H9 (cell line): ENCODE data around the gene MUSTN1. TPM values are rescaled to one million over a fixed set of nuclear protein-coding genes. Genes with fewer than 3 reads are reported as not detected.

Experiments
- DNase-seq: peaks from one replicate; pipeline ENCODE4 v3.0.0-alpha.2; 2017
- H2AFZ ChIP-seq: one replicate; pipeline ENCODE4 v1.6.1; 2013; ENCODE audit warnings: mild to moderate bottlenecking, low read length, control low read depth, moderate library complexity
- H2AK5ac ChIP-seq: 2 replicates; pipeline ENCODE4 v1.6.1; 2013; ENCODE audit warnings: low read length, control low read depth, mixed read lengths; ENCODE audit not compliant: insufficient read length
- H2BK120ac ChIP-seq: one replicate; pipeline ENCODE4 v1.6.1; 2013; ENCODE audit warnings: low read depth, mild to moderate bottlenecking, low read length, control low read depth, inconsistent platforms; ENCODE audit not compliant: poor library complexity, severe bottlenecking
- H2BK12ac ChIP-seq: 2 replicates; pipeline ENCODE4 v1.6.1; 2013; ENCODE audit warnings: low read length, control low read depth, mixed read lengths, low read depth; ENCODE audit not compliant: insufficient read length
- H2BK15ac ChIP-seq: 2 replicates; pipeline ENCODE4 v1.6.1; 2013; ENCODE audit warnings: low read depth, low read length, control low read depth
- H2BK20ac ChIP-seq: one replicate; pipeline ENCODE4 v1.6.1; 2013; ENCODE audit warnings: low read depth, mild to moderate bottlenecking, low read length, control low read depth, inconsistent platforms; ENCODE audit not compliant: poor library complexity, severe bottlenecking
- H2BK5ac ChIP-seq: 2 replicates; pipeline ENCODE4 v1.6.1; 2013; ENCODE audit warnings: low read length, control low read depth, mixed read lengths; ENCODE audit not compliant: insufficient read length
- H3K14ac ChIP-seq: 2 replicates; pipeline ENCODE4 v1.6.1; 2013; ENCODE audit warnings: low read length, control low read depth; ENCODE audit not compliant: insufficient read depth
- H3K18ac ChIP-seq: 2 replicates; pipeline ENCODE4 v1.6.1; 2013; ENCODE audit warnings: low read depth, mild to moderate bottlenecking, mixed read lengths, low read length, control low read depth; ENCODE audit not compliant: insufficient read length
- H3K23ac ChIP-seq: 2 replicates; pipeline ENCODE4 v1.6.1; 2013; ENCODE audit warnings: low read length, control low read depth, mixed read lengths, low read depth; ENCODE audit not compliant: insufficient read length
- H3K23me2 ChIP-seq: 2 replicates; pipeline ENCODE4 v1.6.1; 2013; ENCODE audit warnings: low read depth, mild to moderate bottlenecking, mixed read lengths, low read length, control low read depth; ENCODE audit not compliant: insufficient read length, poor library complexity, severe bottlenecking
- H3K27ac ChIP-seq: 2 replicates; pipeline ENCODE4 v1.5.1; 2013; ENCODE audit warnings: low read length, control low read depth, mixed read lengths, low read depth; ENCODE audit not compliant: insufficient read length
- H3K27me3 ChIP-seq: 2 replicates; pipeline ENCODE4 v1.6.1; 2013; ENCODE audit warnings: low read length, control low read depth, inconsistent platforms; ENCODE audit not compliant: insufficient read depth
- H3K4ac ChIP-seq: 2 replicates; pipeline ENCODE4 v1.6.1; 2013; ENCODE audit warnings: low read depth, mild to moderate bottlenecking, control low read depth, inconsistent platforms, low read length, moderate library complexity
- H3K4me1 ChIP-seq: 2 replicates; pipeline ENCODE4 v1.6.1; 2013; ENCODE audit warnings: low read length, control low read depth, inconsistent platforms; ENCODE audit not compliant: insufficient read depth
- H3K4me2 ChIP-seq: 2 replicates; pipeline ENCODE4 v1.6.1; 2013; ENCODE audit warnings: low read length, control low read depth, mixed read lengths; ENCODE audit not compliant: insufficient read length, insufficient read depth
- H3K56ac ChIP-seq: 2 replicates; pipeline ENCODE4 v1.6.1; 2013; ENCODE audit warnings: low read depth, mild to moderate bottlenecking, mixed read lengths, low read length, control low read depth; ENCODE audit not compliant: insufficient read length
- H3K79me1 ChIP-seq: 2 replicates; pipeline ENCODE4 v1.6.1; 2013; ENCODE audit warnings: low read depth, mild to moderate bottlenecking, moderate library complexity, low read length, control low read depth, inconsistent platforms; ENCODE audit not compliant: insufficient read depth, poor library complexity, severe bottlenecking
- H3K79me2 ChIP-seq: 2 replicates; pipeline ENCODE4 v1.6.1; 2013; ENCODE audit warnings: low read length, control low read depth, inconsistent platforms; ENCODE audit not compliant: insufficient read depth
- H3K9ac ChIP-seq: 2 replicates; pipeline ENCODE4 v1.6.1; 2013; ENCODE audit warnings: low read length, control low read depth, mixed read lengths; ENCODE audit not compliant: insufficient read length; ENCODE audit errors: extremely low read depth
- H3K9me3 ChIP-seq: one replicate; pipeline ENCODE4 v1.6.1; 2013; ENCODE audit warnings: low read depth, low read length, inconsistent platforms; ENCODE audit not compliant: control insufficient read depth
- H3T11ph ChIP-seq: one replicate; pipeline ENCODE4 v1.6.1; 2013; ENCODE audit warnings: mild to moderate bottlenecking, low read length, control low read depth, inconsistent platforms
- H4K20me1 ChIP-seq: one replicate; pipeline ENCODE4 v1.6.1; 2013; ENCODE audit not compliant: control insufficient read depth, insufficient read length, insufficient read depth
- H4K5ac ChIP-seq: 2 replicates; pipeline ENCODE4 v1.6.1; 2013; ENCODE audit warnings: low read depth, mild to moderate bottlenecking, mixed read lengths, low read length, control low read depth; ENCODE audit not compliant: insufficient read length
- H4K8ac ChIP-seq: replicated peaks from 2 replicates; pipeline ENCODE4 v1.6.1; 2013; ENCODE audit warnings: low read length, control low read depth, mixed read lengths, low read depth; ENCODE audit not compliant: insufficient read length
- H4K91ac ChIP-seq: 2 replicates; pipeline ENCODE4 v1.6.1; 2013; ENCODE audit warnings: low read depth, mild to moderate bottlenecking, moderate library complexity, mixed read lengths, low read length, control low read depth; ENCODE audit not compliant: insufficient read length
- H3K27ac Mint-ChIP-seq, 3 experiments: 2 replicates in 2 of 3; 3 replicates in 1 of 3; pipeline ENCODE4 v1.8.0; 2020 to 2021; ENCODE audit warnings: mixed read lengths in 3 of 3, mild to moderate bottlenecking in 1 of 3, moderate library complexity in 1 of 3
- H3K27me3 Mint-ChIP-seq: 2 replicates; pipeline ENCODE4 v1.8.0; 2021; ENCODE audit warnings: low read depth, mild to moderate bottlenecking, moderate library complexity, mixed read lengths
- H3K36me3 Mint-ChIP-seq, 3 experiments: 2 replicates in 2 of 3; 3 replicates in 1 of 3; pipeline ENCODE4 v1.8.0; 2020 to 2021; ENCODE audit warnings: low read depth in 3 of 3, mixed read lengths in 3 of 3; ENCODE audit not compliant: insufficient read depth in 1 of 3
- H3K4me1 Mint-ChIP-seq, 2 experiments: 2 replicates each; pipeline ENCODE4 v1.8.0; 2020; ENCODE audit warnings: mixed read lengths in 2 of 2
- H3K4me3 Mint-ChIP-seq, 2 experiments: 2 replicates in 1 of 2; 3 replicates in 1 of 2; pipeline ENCODE4 v1.8.0; 2020 to 2021; ENCODE audit warnings: mild to moderate bottlenecking in 2 of 2, mixed read lengths in 2 of 2, moderate library complexity in 1 of 2
- H3K9me3 Mint-ChIP-seq, 2 experiments: 2 replicates in 1 of 2; 3 replicates in 1 of 2; pipeline ENCODE4 v1.8.0; 2020; ENCODE audit warnings: mild to moderate bottlenecking in 2 of 2, mixed read lengths in 2 of 2, moderate library complexity in 1 of 2
- WGBS: extraction: QIAGEN DNeasy Blood & Tissue Kit; methylation state at CpG from one replicate; pipeline ENCODE4 v1.1.7; 2013; ENCODE audit warnings: missing lambda C conversion rate, low lambda C conversion rate, mixed read lengths; ENCODE audit not compliant: insufficient read length; ENCODE audit errors: extremely low coverage; 5-methylcytosine and 5-hydroxymethylcytosine counted together
- total RNA-seq: library from RNA; stranded (reverse); gene quantifications from 2 replicates; pipeline ENCODE4 v1.2.1, GENCODE V29; 2021
- TF ChIP-seq, protein P1 (sequence below): fragments of 200-600 bp; sonication (generic); conservative IDR thresholded peaks from 3 replicates; pipeline ENCODE4 v1.8.0; 2021; ENCODE audit warnings: antibody characterized with exemption, mild to moderate bottlenecking

Gene MUSTN1
- total RNA-seq, 1 experiment from 2014 or later = 0.72 TPM

- H2BK12ac ChIP-seq = no peak overlapping the region
- no peak for DNase-seq
- no peaks in the 10 kb centered on the region for H3K27me3 ChIP-seq
- H4K91ac ChIP-seq = no peak overlapping the region
- no peak overlapping the region for H3K4ac ChIP-seq
- no peaks in the 10 kb centered on the region for H3K9me3 ChIP-seq
- H3K27me3 Mint-ChIP-seq = peaks cover 2% of the 10 kb centered on the region
- H3K4me1 ChIP-seq = no peaks in the 10 kb centered on the region
- no peak overlapping the region for H3K18ac ChIP-seq
- H3K4me1 Mint-ChIP-seq = no peaks in the 10 kb centered on the region
- H3K9me3 Mint-ChIP-seq = no peaks in the 10 kb centered on the region; a peak in 1 of 5 replicates
- H3T11ph ChIP-seq = no peak overlapping the region
- no peak overlapping the region for H2BK5ac ChIP-seq
- no peaks in the 10 kb centered on the region for H3K23me2 ChIP-seq
- TF ChIP-seq, protein P1, sequence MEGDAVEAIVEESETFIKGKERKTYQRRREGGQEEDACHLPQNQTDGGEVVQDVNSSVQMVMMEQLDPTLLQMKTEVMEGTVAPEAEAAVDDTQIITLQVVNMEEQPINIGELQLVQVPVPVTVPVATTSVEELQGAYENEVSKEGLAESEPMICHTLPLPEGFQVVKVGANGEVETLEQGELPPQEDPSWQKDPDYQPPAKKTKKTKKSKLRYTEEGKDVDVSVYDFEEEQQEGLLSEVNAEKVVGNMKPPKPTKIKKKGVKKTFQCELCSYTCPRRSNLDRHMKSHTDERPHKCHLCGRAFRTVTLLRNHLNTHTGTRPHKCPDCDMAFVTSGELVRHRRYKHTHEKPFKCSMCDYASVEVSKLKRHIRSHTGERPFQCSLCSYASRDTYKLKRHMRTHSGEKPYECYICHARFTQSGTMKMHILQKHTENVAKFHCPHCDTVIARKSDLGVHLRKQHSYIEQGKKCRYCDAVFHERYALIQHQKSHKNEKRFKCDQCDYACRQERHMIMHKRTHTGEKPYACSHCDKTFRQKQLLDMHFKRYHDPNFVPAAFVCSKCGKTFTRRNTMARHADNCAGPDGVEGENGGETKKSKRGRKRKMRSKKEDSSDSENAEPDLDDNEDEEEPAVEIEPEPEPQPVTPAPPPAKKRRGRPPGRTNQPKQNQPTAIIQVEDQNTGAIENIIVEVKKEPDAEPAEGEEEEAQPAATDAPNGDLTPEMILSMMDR = no peak
- H2AK5ac ChIP-seq = no peak overlapping the region
- H4K8ac ChIP-seq = no peak overlapping the region
- H2BK20ac ChIP-seq = no peak overlapping the region
- WGBS = no CpG with 5 or more reads among the region's 7 CpGs
- no peaks in the 10 kb centered on the region for H4K20me1 ChIP-seq
- no peak overlapping the region for H3K23ac ChIP-seq
- no peak overlapping the region for H2AFZ ChIP-seq
- no peak overlapping the region for H3K27ac ChIP-seq
- H3K9ac ChIP-seq = no peak overlapping the region
- no peak overlapping the region for H2BK15ac ChIP-seq
- no peak overlapping the region for H3K56ac ChIP-seq
- H3K79me2 ChIP-seq = no peaks in the 10 kb centered on the region
- no peaks in the 10 kb centered on the region for H3K79me1 ChIP-seq
- H3K14ac ChIP-seq = no peak overlapping the region; the same call in 1 of the 2 replicates
- no peak overlapping the region for H3K4me3 Mint-ChIP-seq
- H4K5ac ChIP-seq = no peak overlapping the region
- no peaks in the 10 kb centered on the region; a peak in 1 of 7 replicates for H3K36me3 Mint-ChIP-seq
- no peak overlapping the region for H2BK120ac ChIP-seq
- H3K27ac Mint-ChIP-seq = no peak overlapping the region; a peak in 1 of 7 replicates
- no peak overlapping the region for H3K4me2 ChIP-seq
These were observed 44.5 kb downstream of the MUSTN1 start for GRCh38 chr3:52790337-52790736.
